HG03378 (cell line): Measurements from ENCODE around the gene ZFHX2.

Experiments used
- ATAC-seq: cut with Tn5 transposase; IDR thresholded peaks from one replicate; pipeline ENCODE4 v1.9.1; 2021; ENCODE audit warnings: mild to moderate bottlenecking, moderate library complexity; ENCODE audit not compliant: unreplicated experiment

ZFHX2 gene

DNA sequence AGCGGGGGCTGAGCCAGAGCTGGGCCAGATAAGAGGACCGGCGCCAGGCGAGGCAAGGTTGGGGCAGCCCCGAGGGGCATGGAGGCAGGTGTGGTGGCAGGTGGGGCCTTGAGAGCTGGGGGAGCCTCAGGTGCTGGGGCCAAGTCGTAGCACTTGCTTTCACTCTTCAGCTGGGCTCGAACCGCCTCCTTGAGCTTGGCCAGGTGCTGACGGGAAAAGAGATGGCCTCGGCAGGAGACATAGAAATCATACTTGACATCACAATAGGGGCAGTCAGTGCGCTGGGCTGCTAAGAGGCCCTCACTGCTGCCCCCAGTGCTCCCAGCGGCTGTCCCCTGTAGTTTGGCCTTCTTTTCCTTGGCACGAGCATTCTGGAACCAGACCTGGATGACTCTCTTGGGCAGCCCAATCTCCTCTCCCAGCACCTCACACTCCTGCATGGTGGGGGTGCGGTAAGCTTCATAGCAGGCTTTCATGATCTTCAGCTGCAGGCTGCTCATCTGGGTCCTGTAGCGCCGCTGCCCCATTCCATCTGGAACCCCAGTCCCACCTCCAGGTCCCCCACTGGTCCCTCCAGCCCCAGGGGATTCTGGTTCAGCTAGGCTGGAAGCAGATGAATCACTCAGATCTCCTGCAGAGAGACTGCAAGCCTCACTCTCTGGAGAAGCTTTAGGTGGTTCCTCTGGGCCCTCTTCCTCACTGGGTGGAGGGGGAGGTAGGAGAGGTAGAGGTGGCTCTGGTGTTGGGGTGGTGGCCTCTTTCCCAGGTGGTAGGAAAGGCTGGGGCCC lies 28.1 kb downstream of the ZFHX2 start:
- no peak for ATAC-seq

DNA sequence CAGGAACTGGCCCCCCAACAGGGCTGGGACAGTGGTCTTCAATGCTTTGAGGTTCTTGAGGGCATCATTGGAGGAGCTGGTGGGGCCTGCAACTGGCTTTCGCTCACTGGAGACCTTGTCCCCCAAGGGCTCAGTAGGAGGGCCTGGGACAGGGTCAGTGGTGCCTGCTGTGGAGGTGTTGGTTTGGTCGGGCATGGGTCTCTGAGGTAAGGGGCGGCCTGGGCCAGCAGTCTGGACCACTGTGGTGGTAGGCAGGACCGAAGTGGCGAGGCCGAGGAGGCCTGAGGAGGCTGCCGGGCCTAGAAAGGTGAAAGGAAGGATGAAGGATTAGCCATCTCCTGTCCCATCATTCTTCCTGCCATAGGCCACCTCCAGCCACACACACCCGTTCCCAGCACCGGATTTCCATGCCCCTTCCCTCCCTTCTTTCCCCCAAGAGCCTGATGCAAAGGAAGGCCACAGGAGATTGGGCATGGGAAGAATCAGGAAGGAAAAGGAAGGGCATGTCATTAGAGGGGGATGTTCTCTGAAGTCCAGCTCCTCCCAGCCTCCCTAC lies 28.8 kb downstream of the ZFHX2 start:
- no peak for ATAC-seq

DNA sequence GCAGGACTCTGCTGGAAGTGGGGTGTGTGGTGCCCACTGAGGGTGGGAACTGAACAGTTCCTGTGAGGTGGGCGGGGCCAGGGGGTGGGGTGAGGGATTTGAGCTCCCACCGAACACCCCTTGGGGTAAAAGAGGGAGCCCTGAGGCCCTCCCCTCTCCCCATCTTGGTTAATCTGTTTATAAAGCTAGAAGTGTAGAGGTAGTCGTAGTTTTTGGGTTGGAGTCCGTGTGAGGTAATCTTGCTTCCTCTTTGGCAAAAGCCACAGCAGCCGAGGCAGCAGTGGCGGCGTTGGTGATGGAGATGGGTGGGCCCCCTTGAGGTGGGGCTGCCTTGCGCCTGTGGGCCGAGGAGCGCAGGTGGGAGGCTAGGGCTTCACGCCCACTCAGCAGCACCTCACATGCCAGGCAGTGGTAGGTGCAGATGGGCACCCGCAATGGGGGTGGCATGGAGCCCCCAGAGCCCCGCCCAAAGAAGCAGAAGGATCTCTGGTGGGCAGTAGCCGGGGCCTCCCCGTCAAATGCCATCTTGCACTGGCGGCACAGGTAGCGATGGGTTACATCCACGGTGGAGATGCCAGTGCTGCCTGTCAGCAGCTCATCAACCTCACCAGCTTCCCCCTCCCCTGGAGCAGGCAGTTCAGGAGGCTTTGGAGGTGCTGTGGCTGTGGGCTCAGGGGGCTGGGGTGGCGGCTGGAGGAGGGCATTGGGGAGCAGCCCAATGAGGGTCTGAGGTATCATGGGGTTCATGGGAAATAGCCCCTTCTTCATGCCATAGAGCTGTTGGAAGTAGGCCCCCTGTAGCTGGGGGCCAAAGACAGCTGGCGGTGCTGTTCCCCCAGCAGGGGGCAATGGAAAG lies 29.6 kb downstream of the ZFHX2 start:
- no peak for ATAC-seq

DNA sequence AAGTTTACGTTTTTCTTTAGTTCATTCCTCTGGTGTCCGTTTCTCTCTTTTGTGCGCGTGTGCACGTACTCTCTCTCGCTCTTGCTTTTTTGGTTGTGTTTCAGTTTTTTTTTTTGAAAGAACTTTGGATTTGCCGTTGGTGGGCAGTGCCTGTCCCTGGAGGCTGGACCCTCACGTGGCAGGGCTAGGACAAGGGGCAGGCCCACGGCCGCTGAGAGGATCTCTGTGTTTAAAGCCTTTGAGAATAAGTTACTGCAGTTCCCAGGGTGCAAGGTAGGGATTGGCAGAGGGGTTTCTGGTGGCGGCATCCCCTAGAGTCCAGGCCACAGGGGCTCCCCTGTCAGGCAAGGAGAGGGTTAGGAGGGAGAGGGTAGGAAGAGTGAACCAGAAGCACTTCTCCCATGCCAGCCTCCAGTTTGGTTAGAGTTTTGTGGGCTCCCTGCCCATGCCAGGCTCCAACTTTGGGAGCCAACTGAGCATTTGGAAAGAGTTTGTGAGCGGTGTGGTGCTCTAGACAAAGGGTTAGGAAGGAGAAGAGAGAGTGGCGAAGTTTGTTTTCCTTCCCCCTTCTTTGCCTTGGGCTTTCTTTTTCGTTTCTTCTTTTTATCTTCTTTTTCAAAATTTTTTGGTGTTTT lies 30.5 kb downstream of the ZFHX2 start:
- ATAC-seq, result no peak

DNA sequence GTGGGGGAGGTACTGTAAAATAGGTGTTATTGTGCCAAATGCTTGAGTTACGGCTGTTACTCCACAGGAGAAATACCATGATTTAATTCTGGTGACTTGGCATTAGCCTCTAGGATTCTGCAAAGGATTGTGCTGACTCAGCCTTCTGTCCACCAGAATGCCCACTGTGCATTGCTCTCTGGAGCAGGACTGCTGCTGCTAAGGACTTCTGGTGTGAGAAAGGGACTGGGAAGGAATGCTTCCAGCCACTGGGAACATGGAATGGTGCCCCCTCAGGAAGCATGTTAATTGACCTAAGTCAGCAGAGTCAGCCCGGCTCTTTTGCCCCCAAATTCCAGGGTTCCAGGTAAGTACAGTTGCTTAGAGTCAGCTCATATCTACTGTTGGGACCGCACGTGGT lies 32.9 kb downstream of the ZFHX2 start:
- no peak for ATAC-seq

DNA sequence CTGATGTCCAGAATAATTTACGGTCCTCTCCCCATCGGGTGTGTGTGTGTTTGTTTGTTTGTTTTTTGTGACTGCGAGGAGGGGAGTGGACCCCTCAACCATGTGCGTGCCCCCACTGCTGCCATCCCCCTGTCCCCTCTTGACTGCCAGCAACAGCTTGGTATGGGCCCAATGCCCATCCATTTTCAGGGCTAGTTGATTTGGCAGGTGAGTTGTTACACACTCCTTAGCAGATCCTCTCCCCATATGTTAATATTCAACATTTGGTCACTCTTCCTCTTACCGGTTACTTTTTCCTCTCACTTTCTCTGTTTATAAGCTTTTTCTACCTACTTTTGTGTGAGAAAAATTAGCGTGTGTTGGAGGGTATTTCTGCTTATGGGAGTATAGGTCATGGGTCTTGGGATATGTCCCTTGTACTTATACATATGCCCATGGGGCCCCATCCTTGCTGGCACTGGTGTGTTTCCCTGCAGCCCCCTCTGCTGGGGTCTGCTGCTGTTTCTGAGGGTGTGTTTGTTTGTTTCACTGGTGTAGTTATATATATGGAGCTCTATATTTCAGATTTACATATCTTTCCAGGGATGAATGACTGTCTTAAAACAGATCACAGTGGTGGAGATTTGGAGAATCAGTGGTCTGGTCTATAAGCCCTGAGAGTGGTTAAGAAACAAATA lies 33.8 kb downstream of the ZFHX2 start:
- no peak for ATAC-seq

DNA sequence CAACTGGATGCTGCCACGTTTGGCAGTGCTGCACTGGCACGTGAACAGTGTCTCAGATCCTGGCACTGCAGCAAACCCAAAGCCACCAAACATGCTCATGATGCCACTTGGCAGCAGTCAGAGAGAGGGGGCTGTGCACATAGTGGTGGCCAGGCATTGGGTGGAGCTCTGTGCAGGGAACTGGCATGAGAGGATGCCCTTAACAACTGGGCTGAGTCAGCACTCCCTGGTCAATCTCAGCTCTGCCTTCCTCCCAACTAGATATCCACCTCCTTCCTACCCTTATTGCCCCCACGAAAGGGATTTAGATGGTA lies 37.0 kb downstream of the ZFHX2 start:
- ATAC-seq, result no peak

DNA sequence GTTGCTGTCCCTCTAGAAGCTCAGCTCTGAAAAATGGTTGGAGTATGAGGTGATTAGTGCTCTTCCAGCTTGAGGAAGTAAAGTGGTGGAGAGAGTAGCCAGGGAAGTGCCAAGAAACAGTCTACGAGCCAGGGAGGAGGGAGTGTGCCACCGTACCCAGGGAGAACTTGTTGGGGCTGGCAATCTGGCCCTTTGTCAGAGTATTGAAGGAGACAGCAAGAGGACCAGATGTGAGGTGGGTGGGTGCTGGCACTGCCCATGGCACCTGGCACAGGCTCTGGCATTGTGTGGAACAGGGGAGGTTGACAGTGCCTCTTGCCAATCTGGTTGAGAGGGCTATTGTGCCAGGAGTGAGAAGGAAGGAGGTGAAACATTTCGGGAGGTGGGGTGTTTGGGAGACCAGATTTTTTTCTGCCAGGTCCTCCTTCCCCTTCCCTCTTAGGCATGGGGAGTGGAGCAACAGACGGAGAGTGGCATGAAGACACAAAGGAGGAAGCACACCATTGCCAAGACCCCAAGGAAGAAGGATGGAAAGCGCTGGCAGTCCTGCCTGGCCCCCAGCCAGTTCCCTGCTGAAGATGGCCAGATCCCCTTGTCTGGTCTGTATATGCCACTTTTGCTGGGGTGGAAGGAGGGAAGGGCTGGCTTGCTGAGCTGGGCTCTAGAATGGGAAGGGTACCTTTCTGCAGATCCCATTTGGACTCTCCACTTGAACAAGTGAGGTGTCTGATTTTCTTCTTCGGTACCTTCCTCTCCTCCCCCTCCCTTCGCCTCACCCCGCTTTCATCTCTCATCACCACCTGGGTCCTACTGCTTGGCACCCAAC lies 37.5 kb downstream of the ZFHX2 start:
- no peak for ATAC-seq

DNA sequence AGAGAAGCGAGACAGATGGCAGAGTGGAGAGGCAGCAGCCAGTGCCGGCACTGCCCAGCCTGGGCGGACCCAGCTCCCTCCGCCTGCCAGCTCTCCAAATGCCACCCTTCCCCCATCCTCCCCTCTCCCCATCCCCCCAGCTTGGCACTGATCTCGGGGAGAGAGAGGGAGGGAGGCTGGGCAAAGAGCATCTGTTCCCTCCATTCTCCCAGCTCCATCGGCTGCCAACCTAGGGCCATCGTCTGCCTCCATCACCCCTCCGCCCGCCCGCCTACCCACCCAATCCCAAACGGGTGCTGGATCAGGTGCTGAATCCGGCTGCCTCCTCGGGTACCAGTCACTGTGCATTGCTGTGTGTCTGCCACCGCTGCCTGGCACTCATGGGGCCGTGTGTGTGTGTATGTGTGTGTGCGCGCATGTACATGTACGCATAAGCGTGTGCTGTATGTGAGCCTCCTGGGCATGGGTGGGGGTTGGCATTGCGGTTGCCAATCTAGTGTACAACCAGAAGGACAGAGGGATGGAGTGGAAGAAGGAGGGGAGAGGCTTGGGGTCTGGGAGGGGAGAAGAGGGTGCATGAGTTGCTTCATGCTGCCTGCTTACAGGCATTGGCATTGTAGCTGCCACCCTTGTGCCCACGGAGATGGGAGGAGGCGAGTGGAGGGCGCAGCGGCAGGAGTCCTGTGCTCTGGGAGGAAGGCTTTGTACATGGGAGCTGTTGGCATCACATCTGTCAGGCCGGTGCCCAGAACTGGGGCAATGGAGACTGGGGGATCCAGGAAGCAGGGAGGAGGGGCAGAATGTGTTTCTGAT lies 38.4 kb downstream of the ZFHX2 start:
- ATAC-seq, result no peak

DNA sequence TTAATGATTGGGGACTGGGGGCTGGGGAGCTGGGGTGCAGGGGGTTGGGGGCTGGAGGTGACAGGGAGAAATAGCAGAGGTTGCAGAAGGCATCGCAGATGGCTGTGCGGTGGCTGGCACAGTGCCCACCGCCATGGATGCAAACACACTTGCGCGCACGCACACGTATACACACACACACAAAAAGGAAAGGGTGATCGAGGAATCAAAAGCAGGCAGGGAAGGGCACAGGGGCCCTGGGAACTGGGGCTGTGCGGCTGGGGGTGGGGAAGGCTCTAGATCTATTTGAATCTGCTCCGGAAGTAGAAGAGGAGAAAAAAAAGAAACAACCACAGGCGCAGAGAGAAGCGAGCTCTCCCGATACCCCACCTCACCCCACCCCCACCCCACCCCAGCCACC lies 39.4 kb downstream of the ZFHX2 start:
- no peak for ATAC-seq

DNA sequence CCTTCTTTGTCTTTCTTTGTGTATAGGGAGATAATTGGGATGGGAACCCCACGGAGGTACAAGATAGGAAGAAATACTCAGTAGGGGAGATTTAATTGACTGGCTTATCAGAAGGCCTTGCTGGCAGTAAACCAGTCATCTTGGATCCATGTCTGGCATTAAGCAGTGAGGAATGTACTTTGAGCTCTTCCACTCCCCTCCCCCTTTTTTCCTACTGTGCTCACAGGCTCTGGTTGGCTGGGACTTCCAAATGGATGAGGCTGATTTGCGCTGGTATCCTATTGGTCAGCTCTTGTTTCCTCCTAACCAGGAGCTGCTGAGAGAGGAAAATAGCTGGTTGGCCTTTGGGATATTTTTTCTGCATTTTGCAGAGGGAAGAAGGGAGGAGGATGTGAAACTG lies 57.3 kb downstream of the ZFHX2 start:
- ATAC-seq, result no peak

DNA sequence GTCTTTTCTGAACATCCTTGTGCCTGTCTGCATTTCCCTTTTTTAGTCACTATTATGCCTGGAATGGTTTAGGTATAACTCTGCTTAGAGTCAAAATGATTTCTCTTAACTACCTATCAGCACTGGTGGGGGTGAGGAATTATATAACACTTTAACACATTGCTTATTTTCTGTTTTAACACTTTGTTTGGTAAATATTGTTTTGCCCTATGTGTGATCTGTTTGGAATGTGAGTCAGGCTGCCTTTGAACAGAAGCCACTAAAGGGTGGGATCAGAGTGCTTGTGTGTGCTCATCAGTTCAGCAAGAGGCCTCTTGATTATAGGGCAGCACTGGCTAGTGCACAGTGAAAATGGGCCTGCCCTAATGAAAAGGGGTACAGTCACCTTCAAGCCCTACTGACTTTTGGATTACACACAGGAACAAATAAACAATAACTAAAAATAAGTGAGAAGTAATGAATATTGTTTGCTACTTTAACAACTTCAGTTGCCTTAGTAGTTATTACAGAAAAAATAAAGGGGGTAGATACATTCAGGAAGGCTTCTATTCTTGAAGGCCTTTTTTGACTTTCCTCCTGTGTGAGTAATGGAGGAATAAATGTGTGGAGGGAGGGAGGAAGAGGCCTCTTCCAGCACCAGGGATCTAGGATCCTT lies 58.8 kb downstream of the ZFHX2 start:
- no peak for ATAC-seq

DNA sequence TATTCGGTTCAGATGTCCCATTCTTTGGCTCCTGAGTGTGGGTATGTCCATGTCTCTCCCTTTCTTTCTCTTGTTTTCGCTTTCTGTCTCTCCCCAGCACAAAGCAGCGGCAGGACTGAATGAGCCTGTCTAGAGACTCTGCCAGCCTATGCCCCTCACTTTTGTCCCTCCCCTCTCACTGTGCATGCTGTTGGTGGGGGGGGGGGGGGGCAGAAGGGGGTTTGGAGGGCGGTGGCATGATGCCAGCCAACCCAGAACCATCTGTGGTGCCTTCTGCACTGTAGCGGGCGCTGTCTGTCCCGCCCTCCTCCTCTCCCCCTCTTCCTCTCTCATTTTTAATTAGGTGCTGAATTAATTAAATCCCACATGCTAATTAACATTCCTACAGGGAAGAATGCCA lies 64.3 kb downstream of the ZFHX2 start:
- ATAC-seq, result no peak

DNA sequence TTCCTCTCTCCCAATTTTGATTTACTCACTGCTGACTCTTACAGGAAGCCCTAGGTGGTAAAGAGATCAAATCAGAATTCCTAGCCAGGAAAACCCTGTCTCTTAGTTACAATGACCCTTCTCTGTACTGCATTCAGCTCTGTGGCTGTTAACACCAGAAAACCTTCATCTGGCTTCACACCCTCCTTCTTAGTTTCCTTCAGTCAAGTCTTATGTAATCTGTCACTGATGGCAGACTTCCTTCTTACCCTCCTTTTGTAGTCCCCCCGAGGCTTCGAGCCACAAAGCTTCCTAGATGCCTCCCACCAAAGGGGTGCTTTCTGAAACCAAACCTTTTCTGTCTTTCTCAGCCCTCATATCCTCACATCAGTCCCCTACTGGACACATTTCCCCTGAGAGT lies 65.5 kb downstream of the ZFHX2 start:
- ATAC-seq, result no peak

DNA sequence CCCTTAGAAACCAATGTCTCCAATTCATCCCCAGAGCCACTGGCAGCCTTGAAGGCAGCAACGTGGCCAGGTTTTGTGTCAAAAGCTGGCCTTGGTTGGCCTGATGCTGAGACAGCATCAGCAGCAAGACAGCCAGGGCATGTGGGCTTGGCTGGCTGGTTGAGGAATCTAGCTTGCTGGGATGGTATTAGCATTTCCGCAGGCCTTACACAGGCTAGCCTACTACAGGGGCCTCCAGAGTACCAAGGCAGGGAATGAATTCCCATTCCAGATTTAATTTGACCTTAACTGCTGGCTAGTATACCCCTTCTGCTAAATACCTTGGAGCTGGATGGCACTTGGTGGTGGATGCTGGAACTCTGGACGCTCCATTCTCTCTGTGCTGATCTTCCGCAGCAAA lies 66.2 kb downstream of the ZFHX2 start:
- no peak for ATAC-seq

DNA sequence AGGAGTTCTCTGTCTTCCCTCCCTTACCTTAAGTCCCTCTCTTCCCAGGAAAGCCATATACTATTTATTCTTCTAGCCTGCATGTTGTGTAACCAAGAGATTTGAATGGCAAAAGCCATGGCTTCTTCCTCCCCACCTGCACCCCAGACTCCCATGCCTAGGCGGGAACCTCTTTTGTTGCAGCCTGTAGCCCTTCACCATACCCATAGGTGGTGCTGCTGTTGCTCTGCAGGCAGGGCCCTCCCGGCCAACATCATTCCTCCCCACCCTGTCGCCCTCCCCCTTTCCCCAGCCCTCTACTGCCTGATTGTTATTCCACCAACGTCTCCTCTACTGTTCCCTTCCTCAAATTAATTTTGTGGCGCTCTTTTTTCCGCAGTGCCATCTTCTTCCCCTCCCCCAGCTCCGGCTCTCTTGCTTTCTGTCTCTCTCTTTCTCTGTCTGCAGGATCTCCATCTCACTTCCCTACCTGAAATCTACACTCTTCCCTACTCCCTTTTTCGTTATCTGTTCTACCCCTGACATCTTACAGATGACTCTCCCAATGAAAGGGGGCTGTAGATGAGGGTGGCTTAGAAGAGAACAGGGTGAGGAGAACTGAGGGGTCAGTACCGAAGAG lies 68.2 kb downstream of the ZFHX2 start:
- no peak for ATAC-seq

DNA sequence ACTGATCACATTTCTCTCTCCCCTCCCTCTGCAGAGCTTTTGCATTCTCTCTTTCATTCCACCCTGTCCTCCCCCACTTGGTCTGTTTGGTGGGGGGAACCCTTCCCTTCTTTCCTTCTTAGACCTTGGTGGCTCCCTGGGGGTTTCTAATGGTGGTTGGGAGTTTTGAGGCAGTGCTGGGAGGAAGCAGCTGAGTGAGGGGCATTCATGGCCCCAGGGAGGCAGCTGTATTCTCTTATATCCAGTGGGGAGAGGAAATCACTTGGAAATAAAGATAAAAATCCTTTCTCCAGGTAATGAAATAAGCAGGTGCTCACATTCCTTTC lies 68.8 kb downstream of the ZFHX2 start:
- no peak for ATAC-seq

DNA sequence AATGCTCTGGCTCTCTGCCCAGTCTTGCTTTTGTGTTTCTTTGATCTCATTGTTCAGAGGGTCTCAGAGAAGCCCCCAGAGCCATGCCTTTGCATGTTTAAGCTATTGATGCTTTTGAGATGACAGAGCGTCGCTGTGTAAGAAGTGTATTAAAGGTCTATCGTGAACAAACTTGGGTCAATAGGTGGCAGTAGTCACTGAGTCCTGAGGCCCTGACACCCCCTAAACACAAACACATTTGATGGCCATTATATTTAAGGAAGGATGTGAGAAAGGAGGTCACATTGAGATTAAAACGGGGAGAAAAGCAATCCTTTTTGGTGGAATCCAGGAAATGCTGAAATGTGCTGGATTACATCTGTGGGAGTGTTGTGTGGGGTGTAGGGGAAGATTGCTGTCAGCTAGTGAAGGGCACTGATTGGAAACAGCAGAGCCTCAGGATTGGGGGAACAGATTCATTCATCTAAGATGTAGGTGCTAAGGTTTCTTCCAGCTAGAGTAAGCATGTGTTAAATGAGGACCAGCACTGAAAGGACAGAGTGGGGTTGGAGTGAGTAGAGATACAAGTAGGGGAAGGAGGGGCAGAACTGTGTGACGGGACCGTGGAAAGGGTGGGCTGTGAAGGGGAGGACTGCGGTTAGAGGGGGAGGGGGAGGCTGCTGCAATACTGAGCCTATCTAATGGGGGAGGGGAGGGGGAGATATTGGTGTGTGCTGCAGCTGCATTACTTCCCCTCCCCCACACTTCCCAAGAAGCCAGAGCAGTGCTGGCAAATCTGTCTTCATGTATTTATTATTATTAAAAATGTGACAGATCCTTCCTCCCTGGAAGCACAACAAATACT lies 69.4 kb downstream of the ZFHX2 start:
- no peak for ATAC-seq
